Right renal cortex interstitium (tissue), 3 donors: ENCODE results near the gene HDGFL2. TPM values are rescaled to one million over a fixed set of nuclear protein-coding genes. Genes with fewer than 3 reads are reported as not detected.

Experiments used
- DNase-seq, 3 donors: peaks; one replicate each; pipeline ENCODE4 v3.0.0-alpha.2; 2013; ENCODE audit warnings: low read depth in 3 of 3, low spot score in 2 of 3
- polyA plus RNA-seq, 3 donors: library from polyadenylated mRNA; unstranded; fragments of 120-200 nt; gene quantifications; one replicate each; pipeline ENCODE4 v1.2.1, GENCODE V29; 2013; ENCODE audit not compliant: insufficient read length in 3 of 3

The HDGFL2 gene
- polyA plus RNA-seq, 3 donors: 58.9 to 66.0 (median 62.3) TPM

DNA sequence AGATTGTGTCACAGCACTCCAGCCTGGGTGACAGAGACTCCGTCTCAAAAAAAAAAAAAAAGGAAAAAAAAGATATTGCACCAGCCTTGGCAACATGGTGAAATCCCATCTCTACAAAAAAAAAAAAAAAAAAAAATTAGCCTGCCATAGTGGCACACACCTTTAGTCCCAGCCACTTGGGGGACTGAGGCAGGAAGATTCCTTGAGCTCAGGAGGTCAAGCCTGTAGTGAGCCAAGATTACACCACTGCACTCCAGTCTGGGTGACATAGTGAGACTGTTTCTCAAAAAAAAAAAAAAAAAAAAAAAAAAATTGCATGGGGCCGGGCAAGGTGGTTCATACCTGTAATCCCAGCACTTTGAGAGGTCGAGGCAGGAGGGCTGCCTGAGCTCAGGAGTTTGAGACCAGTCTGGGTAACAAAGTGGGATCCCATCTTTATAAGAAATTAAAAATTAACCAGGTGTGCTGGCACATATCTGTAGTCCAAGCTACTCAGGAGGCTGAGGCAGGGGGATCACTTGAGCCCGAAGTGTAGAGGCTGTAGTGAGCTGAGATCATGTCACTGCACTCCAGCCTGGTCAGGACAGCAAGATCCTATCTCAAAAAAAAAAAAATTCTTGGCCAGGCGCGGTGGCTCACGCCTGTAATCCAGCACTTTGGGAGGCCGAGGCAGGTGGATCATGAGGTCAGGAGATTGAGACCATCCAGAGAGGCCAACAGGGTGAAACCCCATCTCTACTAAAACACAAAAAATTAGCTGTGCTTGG is 7.1 kb upstream of the HDGFL2 start:
- no peak for DNase-seq

DNA sequence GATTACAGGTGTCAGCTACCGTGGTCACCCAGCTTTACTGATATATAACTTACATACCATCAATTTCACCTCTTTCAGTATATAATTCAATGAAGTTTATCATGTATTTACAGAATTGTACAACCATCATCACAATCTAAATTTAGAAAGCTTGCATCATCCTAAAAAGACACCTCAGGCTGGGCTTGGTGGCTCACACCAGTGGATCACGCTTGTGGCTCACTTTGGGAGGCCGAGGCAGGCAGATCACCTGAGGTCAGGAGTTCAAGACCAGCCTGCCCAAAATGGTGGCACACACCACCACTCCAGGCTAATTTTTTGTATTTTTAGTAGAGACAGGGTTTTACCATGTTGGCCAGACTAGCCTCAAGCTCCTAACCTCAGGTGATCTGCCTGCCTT is 4.3 kb upstream of the HDGFL2 start:
- DNase-seq: no peak

DNA sequence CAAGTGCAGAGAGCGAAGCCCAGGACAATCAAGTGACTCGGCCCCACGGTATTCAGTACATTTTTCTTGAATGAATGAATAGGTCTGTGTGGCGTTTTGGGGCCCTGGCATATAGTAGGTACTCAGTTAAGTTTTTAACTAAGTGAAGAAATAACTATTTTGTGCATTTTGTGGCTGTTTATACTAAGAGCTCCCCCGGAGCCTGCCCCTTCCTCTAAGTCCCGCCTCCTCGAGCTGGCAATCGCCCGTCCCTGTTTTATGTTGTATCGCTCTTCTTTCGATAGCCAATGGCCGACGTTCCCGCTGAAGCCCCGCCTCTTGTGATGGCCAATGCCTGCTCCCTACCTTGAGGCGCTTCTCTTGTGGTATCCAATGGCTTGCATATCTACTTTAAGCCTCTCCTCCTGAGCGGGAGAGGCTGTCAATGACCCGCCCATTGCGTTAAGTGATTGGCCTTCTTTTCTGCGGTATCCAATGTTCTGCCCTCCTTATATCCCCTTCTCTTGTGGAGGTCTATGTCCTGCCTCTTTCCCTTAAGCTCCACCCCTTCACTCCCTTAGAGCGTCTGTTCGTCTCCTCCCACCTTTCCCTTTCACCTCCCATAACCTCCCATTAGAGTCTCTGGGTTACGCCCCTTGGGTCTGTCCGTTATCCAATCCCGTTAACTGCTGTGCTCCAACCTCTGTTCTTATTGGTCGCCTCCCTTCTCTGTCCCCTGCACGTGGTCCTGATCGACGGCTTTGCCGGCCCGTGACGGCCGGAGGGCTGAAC is 509 bp upstream of the HDGFL2 start:
- DNase-seq: peak; percentile 100

DNA sequence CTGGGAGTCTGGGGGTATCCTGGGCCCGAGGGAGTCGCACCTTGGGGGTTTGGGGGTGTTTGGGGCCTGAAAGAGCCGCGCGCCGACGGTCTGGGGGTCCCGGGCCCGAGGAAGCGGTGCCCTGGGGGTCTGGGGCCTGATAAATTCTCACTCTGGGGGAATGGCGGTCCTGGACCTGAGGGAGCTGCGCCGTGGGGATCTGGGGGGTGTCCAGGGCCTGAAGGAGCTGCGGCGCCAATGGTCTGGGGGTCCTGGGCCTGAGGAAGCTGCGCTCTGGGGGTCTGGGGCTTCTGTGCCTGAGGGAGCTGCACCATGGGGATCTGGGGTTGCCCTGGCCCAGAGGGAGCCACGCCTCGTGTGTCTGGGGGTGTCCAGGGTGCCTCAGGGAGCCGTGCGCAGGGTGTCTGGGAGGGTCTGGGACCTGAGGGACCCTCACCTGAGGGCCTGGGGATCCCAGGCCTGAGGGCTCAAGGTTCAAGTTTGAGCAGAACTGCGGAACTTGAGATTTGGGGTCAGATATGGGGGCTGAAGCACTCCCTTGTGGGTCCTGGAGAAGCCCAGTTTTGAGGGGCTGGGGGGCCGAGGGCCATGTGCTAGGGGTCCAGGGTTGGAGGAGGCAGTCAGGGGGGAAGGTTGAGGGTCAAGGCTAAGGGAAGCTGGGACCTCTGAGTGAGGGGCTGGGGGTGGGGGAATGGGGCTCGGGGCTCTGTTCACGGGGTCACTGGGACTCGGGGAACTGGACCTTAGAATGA is 1.1 kb downstream of the HDGFL2 start:
- no peak for DNase-seq

DNA sequence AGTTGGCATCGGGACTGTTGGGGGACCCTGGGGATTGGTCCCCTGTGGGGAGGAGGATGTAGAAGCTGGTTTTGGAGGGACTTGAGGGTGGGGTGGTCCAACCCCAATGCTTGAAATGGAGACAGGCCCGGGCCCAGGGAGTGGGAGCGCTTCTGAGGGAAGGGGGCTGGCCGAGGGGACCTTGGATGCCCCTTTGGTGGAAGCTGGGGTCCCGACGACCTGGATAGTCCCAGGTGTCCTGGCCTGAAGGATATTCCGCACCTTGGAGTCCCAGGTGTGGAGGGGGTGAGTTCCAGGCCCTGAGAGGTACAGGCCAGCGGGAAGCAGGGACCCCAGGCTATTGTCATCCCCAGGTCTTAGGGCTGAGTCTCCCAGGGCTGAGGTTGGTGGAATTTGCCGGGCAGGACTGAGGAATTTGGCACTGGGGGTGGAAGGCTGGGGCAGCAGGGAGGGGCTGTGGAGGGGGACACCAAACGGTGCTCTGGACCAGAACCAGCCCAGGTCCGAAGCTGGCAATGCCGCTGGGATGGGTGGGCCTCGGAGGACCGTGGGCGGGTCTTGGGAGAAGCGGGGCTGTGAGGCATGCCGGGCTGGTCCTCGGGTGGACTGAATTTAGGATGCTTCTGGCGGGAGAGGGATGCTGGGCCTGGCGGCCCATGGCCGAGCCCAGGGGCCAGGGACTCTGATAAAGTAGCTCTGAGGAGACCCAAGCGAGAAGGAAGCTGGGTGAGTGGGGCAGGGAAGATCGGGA is 1.8 kb downstream of the HDGFL2 start:
- no peak for DNase-seq

DNA sequence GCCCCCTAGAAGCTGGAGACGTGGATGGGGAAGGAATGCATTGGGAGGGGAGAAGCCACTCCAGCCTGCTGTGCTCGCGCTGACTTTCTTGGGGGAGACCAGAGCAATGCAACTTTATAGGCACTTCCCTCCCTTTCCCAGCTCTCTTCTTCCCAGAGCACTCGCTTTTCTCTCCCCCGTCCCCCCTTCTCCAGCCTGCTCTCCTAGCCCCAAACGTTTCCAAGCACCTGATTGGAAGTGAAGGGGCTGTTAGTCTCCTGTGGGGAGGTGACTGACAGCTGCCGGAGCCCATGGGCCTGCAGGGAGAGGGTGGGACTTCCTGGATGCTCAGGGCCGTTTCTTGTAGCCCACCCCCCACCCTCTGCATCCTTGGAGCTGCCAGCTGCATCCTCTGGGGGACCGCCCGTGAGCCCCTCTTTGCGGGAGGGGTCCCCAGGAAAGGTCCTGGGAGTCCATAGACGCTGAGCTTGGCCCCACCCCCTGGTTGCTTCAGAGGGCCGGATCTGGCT is 2.5 kb downstream of the HDGFL2 start:
- peak in 1 of 3 donors; percentile 44 for DNase-seq

DNA sequence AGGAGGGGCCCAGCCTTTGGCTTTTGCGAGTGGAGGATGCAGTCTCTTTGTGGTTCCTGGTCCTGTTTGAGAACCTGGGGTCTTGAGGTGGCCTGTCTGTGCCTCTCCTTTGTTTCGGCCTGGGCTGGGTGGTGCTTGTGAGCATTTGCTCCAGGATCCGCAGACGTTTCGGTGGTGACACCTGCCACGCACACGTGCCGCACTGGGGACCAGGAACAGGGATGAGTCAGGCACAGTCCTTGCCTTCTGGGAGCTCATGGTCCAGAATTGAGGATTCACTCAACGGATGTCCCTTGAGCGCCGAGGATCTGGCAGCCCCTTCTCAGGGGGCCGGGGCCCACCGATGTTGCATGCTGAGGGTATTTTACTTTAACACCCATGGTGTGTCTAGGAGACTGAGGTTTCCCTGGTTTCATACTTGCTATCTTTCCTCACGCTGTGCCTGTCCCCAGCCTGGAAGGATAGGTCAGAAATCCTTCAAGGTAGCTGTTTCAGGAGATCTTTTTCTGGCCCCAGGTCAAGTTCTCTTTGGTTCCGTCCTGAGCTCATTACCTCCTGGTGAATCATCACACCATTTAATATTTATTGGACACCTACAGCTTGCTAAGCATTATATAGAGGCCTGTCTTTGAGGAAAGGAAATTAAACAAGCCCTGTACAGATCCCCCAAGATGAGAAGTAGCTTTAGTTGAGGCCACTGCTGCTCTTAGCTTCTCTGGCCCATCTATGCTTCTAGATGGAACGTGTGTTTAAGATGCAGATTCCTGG is 5.1 kb downstream of the HDGFL2 start:
- DNase-seq: no peak

DNA sequence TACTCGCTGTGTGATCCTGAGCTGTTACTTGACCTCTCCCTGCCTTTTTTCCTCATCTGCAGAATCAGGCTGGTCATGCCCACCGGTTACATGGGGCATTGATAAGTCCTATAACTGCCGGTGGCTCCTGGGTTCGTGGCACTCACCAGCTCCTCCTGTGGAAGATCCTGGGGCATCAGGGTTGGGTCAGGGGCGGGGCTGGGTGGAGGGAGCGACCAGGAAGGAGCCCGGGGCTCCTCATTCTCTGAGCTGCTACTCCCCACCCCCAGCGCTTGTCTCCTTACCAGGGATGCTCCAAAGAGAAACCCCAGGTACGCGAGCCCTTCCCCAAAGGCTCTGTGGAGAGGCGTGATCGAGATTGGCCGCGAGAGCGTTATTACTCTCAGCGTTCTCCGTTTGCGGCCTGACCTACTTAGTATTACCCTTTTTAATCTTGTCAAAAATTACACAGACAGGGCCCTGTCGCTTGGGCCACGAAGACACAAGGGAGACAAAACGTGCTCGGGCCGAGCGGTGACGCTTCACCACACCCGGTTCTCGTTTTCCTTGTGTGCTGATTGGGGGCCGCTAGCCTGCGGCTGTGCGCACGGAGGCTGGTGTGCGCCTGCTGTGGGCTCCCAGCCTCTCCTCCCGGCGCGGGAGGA is 10.7 kb downstream of the HDGFL2 start:
- no peak for DNase-seq

DNA sequence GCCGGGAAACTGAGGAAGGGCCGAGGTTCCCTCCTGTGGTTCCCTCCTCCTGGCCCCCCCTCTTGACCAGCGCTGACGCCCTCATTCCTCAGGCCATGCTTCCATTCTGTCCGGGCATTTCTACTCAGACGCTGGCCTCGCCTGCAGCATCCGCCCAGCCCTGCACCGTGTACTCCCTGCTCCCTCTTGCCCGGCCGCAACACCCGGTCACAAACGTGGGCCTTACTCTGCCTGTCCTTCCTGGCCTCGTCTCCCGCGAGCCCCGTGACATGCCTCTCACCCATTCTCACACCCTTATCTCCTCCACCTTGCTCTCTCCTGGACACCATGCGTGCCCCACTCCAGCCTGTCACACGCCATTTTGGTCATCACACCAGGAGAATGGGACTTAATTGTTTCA is 11.3 kb downstream of the HDGFL2 start:
- no peak for DNase-seq

DNA sequence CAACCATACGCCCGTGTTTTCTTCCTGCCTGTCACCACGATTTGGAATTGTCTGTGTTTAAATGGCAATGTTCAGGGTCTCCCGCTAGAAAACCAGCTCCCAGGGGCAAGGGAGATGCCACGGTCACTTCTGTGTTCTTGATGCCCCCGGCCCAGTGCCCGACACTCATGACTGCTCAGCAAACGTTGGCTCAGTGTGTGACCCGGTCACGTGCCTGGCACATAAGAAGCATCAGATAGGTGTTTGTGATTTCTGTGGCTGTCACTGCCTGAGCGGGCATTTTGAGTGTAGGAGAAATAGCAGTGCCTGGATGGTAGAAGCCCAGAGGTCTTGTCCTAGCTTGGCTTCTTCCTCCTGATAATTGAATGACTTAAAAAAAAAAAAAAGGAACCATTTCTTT is 15.5 kb downstream of the HDGFL2 start:
- no peak for DNase-seq

DNA sequence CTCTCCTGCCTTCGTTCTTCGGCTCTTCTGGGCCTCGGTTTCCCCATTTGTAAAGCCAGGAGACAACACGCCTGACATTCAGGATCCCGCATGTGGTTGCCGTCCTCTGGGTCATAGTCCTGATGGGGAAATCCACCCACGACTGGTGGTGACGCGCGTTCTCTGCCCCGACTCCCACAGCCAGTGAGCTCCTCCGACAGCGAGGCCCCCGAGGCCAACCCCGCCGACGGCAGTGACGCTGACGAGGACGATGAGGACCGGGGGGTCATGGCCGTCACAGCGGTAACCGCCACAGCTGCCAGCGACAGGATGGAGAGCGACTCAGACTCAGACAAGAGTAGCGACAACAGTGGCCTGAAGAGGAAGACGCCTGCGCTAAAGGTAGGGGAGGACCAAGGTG is 16.4 kb downstream of the HDGFL2 start:
- DNase-seq: no peak

DNA sequence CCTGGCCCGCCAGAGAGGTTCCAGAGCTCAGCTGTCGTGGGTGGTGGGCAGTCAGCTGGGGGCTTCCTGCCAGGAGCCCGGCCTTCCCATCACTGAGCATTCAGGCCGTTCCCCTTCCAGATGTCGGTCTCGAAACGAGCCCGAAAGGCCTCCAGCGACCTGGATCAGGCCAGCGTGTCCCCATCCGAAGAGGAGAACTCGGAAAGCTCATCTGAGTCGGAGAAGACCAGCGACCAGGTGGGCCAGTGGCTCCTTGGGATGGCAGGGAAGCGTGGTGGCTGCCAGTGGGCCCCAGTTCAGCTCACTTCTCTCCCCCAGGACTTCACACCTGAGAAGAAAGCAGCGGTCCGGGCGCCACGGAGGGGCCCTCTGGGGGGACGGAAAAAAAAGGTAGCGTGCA is 19.3 kb downstream of the HDGFL2 start:
- DNase-seq: no peak

DNA sequence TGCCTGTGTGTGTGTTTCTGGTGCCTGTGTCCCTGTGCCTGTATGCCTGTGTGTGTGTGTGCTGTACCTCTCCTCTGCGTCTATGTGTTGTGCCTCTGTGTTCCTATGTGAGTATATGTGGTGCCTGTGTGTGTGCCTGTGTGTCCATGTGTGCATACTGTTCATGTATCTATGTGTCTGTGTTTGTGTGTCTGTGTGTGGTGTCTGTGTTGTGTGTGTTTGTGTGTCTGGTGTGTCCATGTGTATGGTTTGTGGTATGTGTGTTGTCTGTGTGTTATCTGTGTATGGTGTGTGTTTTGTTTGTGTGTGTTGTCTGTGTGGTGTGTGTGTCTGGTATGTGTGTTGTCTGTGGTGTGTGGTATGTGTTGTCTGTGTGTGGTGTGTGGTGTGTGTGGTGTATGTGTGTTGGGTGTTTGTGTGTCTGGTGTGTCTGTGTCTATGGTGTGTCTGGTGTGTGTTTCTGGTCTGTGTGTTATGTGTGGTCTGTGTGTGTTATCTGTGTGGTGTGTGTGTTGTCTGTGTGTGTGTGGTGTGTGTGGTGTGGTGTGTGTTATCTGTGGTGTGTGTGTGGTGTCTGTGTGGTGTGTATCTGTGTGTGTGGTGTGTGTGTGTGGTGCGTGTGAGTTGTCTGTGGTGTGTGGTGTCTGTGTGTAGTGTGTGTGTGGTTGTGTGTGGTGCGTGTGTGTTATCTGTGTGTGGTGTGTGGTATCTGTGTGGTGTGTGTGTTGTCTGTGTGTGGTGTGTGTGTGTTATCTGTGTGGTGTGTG is 20.4 kb downstream of the HDGFL2 start:
- DNase-seq: no peak

DNA sequence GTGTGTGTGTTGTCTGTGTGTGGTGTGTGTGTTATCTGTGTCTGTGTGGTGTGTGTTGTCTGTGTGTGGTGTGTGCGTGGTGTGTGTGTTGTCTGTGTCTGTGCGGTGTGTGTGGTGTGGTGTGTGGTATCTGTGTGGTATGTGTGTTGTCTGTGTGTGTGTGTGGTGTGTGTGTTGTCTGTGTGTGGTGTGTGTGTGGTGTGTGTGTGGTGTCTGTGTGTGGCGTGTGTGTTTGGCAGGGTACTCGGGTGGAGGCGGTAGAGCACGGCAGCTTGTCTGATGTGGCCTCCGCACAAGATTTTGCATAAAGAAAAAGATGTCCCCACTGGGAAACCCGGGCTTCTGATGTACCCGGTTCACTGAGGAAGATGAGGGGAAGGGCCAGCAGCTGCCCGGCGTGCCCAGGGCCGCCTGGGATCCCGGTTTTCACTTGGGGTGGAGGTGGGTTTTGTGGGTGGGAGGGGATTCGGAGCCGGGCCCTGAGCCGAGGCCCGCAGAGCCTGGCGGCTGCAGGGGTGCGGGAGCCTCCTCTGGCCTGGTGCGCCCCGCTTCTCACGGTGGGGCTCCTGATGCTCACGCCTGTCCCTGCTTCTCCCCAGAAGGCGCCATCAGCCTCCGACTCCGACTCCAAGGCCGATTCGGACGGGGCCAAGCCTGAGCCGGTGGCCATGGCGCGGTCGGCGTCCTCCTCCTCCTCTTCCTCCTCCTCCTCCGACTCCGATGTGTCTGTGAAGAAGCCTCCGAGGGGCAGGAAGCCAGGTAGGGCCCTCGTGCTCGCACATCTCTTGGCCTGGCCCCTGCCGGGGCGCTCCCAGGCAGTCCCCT is 21.2 kb downstream of the HDGFL2 start:
- no peak for DNase-seq

DNA sequence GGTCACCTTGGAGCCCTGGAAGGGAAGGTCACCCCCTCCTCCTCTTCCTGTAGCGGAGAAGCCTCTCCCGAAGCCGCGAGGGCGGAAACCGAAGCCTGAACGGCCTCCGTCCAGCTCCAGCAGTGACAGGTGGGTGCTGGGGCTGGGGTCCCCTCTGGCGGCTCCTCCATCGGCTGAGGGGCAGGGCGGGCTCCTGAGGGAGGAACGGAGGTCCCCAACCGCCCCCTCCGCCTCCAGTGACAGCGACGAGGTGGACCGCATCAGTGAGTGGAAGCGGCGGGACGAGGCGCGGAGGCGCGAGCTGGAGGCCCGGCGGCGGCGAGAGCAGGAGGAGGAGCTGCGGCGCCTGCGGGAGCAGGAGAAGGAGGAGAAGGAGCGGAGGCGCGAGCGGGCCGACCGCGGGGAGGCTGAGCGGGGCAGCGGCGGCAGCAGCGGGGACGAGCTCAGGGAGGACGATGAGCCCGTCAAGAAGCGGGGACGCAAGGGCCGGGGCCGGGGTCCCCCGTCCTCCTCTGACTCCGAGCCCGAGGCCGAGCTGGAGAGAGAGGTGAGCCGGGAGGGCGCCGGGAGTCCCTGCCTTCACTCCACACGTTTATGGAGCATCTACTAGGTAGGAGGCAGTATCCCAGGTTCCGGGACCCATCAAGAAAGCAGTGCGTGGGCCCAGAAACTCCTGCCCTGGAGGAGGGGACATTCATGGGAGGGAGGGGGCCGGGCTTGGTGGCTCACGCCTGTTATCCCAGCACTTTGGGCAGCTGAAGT is 22.0 kb downstream of the HDGFL2 start:
- no peak for DNase-seq

DNA sequence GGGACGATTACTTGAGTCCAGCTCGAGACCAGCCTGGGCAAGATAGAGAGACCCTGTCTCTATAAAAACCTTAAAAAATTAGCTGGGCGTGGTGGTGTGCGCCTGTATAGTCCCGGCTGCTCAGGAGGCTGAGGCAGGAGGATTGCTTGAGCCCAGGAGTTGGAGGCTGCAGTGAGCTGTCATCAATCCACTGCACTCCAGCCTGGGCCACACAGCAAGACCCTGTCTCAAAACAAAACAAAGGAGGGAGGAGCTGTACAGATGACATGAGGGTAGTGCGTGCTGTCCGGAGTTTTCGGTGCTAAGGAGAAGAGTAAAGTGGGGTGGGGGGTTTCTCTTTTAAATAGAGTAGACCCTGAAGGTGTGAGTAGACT is 22.6 kb downstream of the HDGFL2 start:
- DNase-seq: no peak

DNA sequence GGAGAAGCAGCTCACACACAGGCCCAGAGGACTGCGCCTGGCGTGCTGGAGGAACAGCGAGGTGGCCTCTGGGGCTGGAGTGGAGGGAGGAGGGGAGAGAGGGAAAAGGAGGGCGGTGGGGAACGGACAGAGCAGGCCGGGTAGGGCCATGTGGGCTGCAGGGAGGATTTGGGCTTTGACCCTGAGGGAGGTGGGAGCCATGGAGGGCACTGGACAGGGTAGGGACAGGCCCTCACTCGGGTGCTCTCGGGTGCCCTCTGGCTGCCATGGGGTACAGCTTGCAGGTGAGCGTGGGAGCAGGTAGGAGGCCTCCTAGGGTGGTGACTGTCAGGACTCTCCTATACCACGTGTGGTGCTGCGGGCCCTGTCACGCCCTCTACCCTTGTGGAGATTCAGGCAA is 23.4 kb downstream of the HDGFL2 start:
- no peak for DNase-seq
